ENCODE measurements around the gene SOX6. TPM values are rescaled to one million over a fixed set of nuclear protein-coding genes. Genes with fewer than 3 reads are reported as not detected.

Gene SOX6
- total and polyA plus RNA-seq, 2 donors (not counting 1 experiment from before 2014, with no cell fraction given) = 3.0 to 5.1 TPM

DNA sequence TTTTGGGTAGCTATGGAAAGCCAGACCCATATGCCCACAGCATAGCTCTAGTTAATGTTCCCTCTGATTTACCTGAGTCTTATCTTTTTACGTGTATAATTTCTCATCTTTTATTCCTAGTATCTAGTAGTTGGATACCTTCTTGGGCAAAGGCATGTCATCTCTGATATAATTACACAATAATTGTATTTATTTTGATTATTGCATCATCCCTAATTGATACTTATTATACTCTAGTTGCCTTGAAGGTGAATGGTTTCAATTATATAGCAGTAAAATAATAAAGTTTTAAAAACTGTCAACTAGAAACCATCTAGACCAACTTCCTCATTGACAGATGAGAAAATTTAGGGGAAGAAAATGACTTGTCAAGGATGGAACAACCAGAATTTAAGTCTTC lies 347.3 kb downstream of the SOX6 start:
- H3K9ac ChIP-seq (ENCODE audit: insufficient read depth, low read length) = no peak overlapping the region
- no peaks in the 10 kb centered on the region for H3K27me3 ChIP-seq (ENCODE audit: control insufficient read depth, insufficient read depth, low read length)
- H3K27ac ChIP-seq (ENCODE audit: insufficient read depth, low read length) = no peak overlapping the region
- H4K20me1 ChIP-seq (ENCODE audit: control insufficient read depth, extremely low read depth, insufficient read depth, low read length) = no peaks in the 10 kb centered on the region
- H3K4me1 ChIP-seq (ENCODE audit: control insufficient read depth, extremely low read depth, insufficient read depth, low read length) = no peaks in the 10 kb centered on the region
- no peaks in the 10 kb centered on the region for H3K36me3 ChIP-seq (ENCODE audit: control insufficient read depth, insufficient read depth, low read length)
- H3K4me3 ChIP-seq (replicated peaks in 1 of 4; ENCODE audit: control extremely low read depth in 1 of 4, insufficient read depth in 1 of 4, low read depth in 3 of 4, low read length in 4 of 4) = no peak overlapping the region
- no peak for DNase-seq (ENCODE audit: low read depth in 2 of 2)
- H3K79me2 ChIP-seq (ENCODE audit: control insufficient read depth, insufficient read depth, low read length) = no peaks in the 10 kb centered on the region
- no peak overlapping the region for H2AFZ ChIP-seq (ENCODE audit: low read length)
- no peak for TF ChIP-seq EZH2 (IDR thresholded peaks at IDR 0.05; ENCODE audit: low read length, missing control alignments)
- TF ChIP-seq, protein P1, sequence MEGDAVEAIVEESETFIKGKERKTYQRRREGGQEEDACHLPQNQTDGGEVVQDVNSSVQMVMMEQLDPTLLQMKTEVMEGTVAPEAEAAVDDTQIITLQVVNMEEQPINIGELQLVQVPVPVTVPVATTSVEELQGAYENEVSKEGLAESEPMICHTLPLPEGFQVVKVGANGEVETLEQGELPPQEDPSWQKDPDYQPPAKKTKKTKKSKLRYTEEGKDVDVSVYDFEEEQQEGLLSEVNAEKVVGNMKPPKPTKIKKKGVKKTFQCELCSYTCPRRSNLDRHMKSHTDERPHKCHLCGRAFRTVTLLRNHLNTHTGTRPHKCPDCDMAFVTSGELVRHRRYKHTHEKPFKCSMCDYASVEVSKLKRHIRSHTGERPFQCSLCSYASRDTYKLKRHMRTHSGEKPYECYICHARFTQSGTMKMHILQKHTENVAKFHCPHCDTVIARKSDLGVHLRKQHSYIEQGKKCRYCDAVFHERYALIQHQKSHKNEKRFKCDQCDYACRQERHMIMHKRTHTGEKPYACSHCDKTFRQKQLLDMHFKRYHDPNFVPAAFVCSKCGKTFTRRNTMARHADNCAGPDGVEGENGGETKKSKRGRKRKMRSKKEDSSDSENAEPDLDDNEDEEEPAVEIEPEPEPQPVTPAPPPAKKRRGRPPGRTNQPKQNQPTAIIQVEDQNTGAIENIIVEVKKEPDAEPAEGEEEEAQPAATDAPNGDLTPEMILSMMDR (conservative IDR thresholded peaks at IDR 0.05 in 1 of 2, IDR thresholded peaks at IDR 0.05 in 1 of 2; ENCODE audit: low read depth in 1 of 2, low read length in 2 of 2) = no peak
- H3K9me3 ChIP-seq (ENCODE audit: control insufficient read depth, insufficient read depth, low read depth, low read length) = no peaks in the 10 kb centered on the region
- H3K4me2 ChIP-seq (ENCODE audit: extremely low read depth, insufficient read depth, low read length) = no peak overlapping the region

DNA sequence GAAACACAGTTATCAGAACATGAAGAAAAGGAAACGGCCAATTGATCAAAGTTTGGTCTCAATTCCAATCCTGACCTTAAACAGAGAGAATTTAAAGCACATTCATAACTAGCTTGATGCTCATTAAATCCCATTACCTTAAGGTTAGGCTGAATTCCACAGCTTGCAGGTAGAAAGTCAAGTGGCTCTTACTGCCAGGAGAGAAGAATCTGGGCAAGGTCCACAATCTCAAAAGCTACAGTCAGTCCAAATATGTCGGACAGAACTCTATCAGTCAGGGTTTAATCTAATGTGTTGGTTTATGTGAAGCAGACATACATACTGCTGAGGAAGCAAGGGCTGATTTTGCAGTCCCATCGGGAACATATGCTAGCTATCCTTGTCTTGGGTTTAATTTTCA lies 348.8 kb downstream of the SOX6 start:
- Histone ChIP-seq H3K79me2 (ENCODE audit: control insufficient read depth, insufficient read depth, low read length) (no peaks in the 10 kb centered on the region), H3K4me3 (replicated peaks in 1 of 4; ENCODE audit: control extremely low read depth in 1 of 4, insufficient read depth in 1 of 4, low read depth in 3 of 4, low read length in 4 of 4) (no peak overlapping the region), H2AFZ (ENCODE audit: low read length) (no peak overlapping the region), H3K27ac (ENCODE audit: insufficient read depth, low read length) (no peak overlapping the region), H3K4me1 (ENCODE audit: control insufficient read depth, extremely low read depth, insufficient read depth, low read length) (no peaks in the 10 kb centered on the region), H3K4me2 (ENCODE audit: extremely low read depth, insufficient read depth, low read length) (no peak overlapping the region), H3K27me3 (ENCODE audit: control insufficient read depth, insufficient read depth, low read length) (no peaks in the 10 kb centered on the region), H3K36me3 (ENCODE audit: control insufficient read depth, insufficient read depth, low read length) (no peaks in the 10 kb centered on the region), H4K20me1 (ENCODE audit: control insufficient read depth, extremely low read depth, insufficient read depth, low read length) (no peaks in the 10 kb centered on the region), H3K9me3 (ENCODE audit: control insufficient read depth, insufficient read depth, low read depth, low read length) (no peaks in the 10 kb centered on the region), H3K9ac (ENCODE audit: insufficient read depth, low read length) (no peak overlapping the region)
- no peak for DNase-seq (ENCODE audit: low read depth in 2 of 2)
- no peak for TF ChIP-seq EZH2 (IDR thresholded peaks at IDR 0.05; ENCODE audit: low read length, missing control alignments)
- TF ChIP-seq, protein P1 (conservative IDR thresholded peaks at IDR 0.05 in 1 of 2, IDR thresholded peaks at IDR 0.05 in 1 of 2; ENCODE audit: low read depth in 1 of 2, low read length in 2 of 2) = no peak

DNA sequence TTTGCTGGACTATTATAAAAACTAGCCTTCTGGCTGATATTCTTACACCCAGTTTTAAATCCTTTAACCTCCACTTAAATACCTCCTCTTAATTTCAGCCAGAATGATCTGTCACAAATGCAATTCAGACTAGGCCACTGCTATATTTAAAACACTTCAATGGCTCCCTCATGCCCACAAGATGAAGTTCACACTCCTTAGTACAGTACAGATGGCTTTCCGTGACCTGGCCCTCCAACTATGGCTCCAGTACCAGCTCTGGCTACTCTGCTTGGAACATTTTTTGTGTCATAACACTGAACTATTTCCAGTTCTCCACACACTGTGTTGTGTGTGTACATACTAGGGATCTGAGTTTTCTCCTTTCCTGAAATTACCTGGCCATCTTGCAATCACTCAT lies 353.4 kb downstream of the SOX6 start:
- H3K4me1 ChIP-seq (ENCODE audit: control insufficient read depth, extremely low read depth, insufficient read depth, low read length) = peaks cover 5% of the 10 kb centered on the region
- no peak overlapping the region for H3K4me3 ChIP-seq (replicated peaks in 1 of 4; ENCODE audit: control extremely low read depth in 1 of 4, insufficient read depth in 1 of 4, low read depth in 3 of 4, low read length in 4 of 4)
- DNase-seq (ENCODE audit: low read depth in 2 of 2) = no peak
- no peaks in the 10 kb centered on the region for H3K79me2 ChIP-seq (ENCODE audit: control insufficient read depth, insufficient read depth, low read length)
- no peak overlapping the region for H3K9ac ChIP-seq (ENCODE audit: insufficient read depth, low read length)
- H4K20me1 ChIP-seq (ENCODE audit: control insufficient read depth, extremely low read depth, insufficient read depth, low read length) = no peaks in the 10 kb centered on the region
- no peak overlapping the region for H2AFZ ChIP-seq (ENCODE audit: low read length)
- no peaks in the 10 kb centered on the region for H3K36me3 ChIP-seq (ENCODE audit: control insufficient read depth, insufficient read depth, low read length)
- no peaks in the 10 kb centered on the region for H3K27me3 ChIP-seq (ENCODE audit: control insufficient read depth, insufficient read depth, low read length)
- H3K27ac ChIP-seq (ENCODE audit: insufficient read depth, low read length) = no peak overlapping the region
- TF ChIP-seq, protein P1 (conservative IDR thresholded peaks at IDR 0.05 in 1 of 2, IDR thresholded peaks at IDR 0.05 in 1 of 2; ENCODE audit: low read depth in 1 of 2, low read length in 2 of 2) = no peak
- TF ChIP-seq EZH2 (IDR thresholded peaks at IDR 0.05; ENCODE audit: low read length, missing control alignments) = no peak
- H3K9me3 ChIP-seq (ENCODE audit: control insufficient read depth, insufficient read depth, low read depth, low read length) = no peaks in the 10 kb centered on the region
- no peak overlapping the region for H3K4me2 ChIP-seq (ENCODE audit: extremely low read depth, insufficient read depth, low read length)

All from fibroblast of lung (primary cell).